Esophagus squamous epithelium (tissue), 5 donors: ENCODE data around the gene KSR1. TPM values are rescaled to one million over a fixed set of nuclear protein-coding genes. Genes with fewer than 3 reads are reported as not detected.
"Not testable (repeated sequence)": the region's sequence is repeated elsewhere in the genome, so short reads cannot be mapped to it uniquely, and the experiment has no call there.

Experiments used
- DNase-seq: peaks from one replicate; lab custom pipeline; 2025; lab: John Stamatoyannopoulos, UW
- H3K27ac ChIP-seq, 4 donors: fragments of 200-600 bp; sonication (generic); one replicate each; pipeline ENCODE4 v1.5.1; 2016 to 2019; ENCODE audit warnings: mild to moderate bottlenecking in 1 of 4
- H3K27me3 ChIP-seq, 4 donors: fragments of 200-600 bp; sonication (generic); 1 replicate in 3 of 4; 2 replicates in 1 of 4; pipeline versions ENCODE4 v1.5.1 to v1.6.0; 2017 to 2021; ENCODE audit warnings: antibody characterized with exemption in 1 of 4
- H3K36me3 ChIP-seq, 3 donors: fragments of 200-600 bp; sonication (generic); one replicate each; pipeline ENCODE4 v1.5.1; 2016 to 2019
- H3K4me1 ChIP-seq, 3 donors: fragments of 200-600 bp; sonication (generic); one replicate each; pipeline ENCODE4 v1.5.1; 2017 to 2019
- H3K4me3 ChIP-seq, 4 donors: fragments of 200-600 bp; sonication (generic); 1 replicate in 3 of 4; 2 replicates in 1 of 4; pipeline ENCODE4 v1.5.1; 2016 to 2019; ENCODE audit warnings: mild to moderate bottlenecking in 2 of 4, moderate library complexity in 1 of 4
- H3K9me3 ChIP-seq, 3 donors: fragments of 200-600 bp; sonication (generic); one replicate each; pipeline ENCODE4 v1.5.1; 2016 to 2019
- CTCF ChIP-seq, 6 experiments: fragments of 450-650 bp in 4 of 6; fragments of 200-600 bp in 2 of 6; sonication (generic) in 2 of 6; IDR thresholded peaks; one replicate each; pipeline ENCODE4 v1.5.1; 2016 to 2019; ENCODE audit warnings: antibody characterized with exemption in 6 of 6, mild to moderate bottlenecking in 4 of 6, moderate library complexity in 4 of 6
- POLR2A ChIP-seq, 4 donors: fragments of 450-650 bp; IDR thresholded peaks; one replicate each; pipeline ENCODE4 v1.6.1; 2017; ENCODE audit warnings: antibody characterized with exemption in 4 of 4, mild to moderate bottlenecking in 4 of 4, moderate library complexity in 3 of 4
- WGBS, 2 donors: methylation state at CpG; one replicate each; pipeline ENCODE4 v1.1.5; 2018; 5-methylcytosine and 5-hydroxymethylcytosine counted together
- intact Hi-C: fragments of 100-400 bp; cut with DNase I; formaldehyde crosslinking; loops from one replicate; pipeline ENCODE4 v1.15.0; 2022
- total RNA-seq, 4 donors: library from RNA; depleted of rRNA; stranded (reverse); fragments of >200 nt; gene quantifications; one replicate each; pipeline ENCODE4 v1.1.0, GENCODE V29; 2016
- donor health status: DM: yes; HTN: yes; CAD: no.

Gene KSR1
- total RNA-seq, 4 donors from 2014 or later = 22.3 to 32.4 (median 31.0) TPM

GRCh38 chr17:27464431-27464830 lies 8.2 kb downstream of the KSR1 start:
- no peak for DNase-seq
- Histone ChIP-seq H3K36me3 (no peaks in the 10 kb centered on the region), H3K27ac (no peak overlapping the region), H3K4me1 (peaks cover 0 to 38% (median 12%) of the 10 kb centered on the region in 3 donors), H3K4me3 (no peak overlapping the region), H3K27me3 (no peaks in the 10 kb centered on the region), H3K9me3 (no peaks in the 10 kb centered on the region)
- WGBS, 2 donors = 78% methylated on average over 1 of the region's 1 CpG; no CpG with 5 or more reads in 1 of the 2 donors
- intact Hi-C loops = no loop called here
- TF ChIP-seq POLR2A (IDR thresholded peaks at IDR 0.05) = no peak
- TF ChIP-seq CTCF (IDR thresholded peaks at IDR 0.05) = no peak

GRCh38 chr17:27465875-27466274 lies 9.6 kb downstream of the KSR1 start:
- WGBS, 2 donors = 75 to 78% methylated on average over 2 of the region's 2 CpGs
- DNase-seq, intact Hi-C loops, H3K4me3 ChIP-seq, H3K36me3 ChIP-seq, H3K9me3 ChIP-seq, H3K27me3 ChIP-seq: not testable (repeated sequence)
- H3K27ac ChIP-seq = peak overlapping the region in 1 of 4 donors; percentile 52
- peaks cover 0 to 38% (median 19%) of the 10 kb centered on the region in 3 donors for H3K4me1 ChIP-seq

GRCh38 chr17:27466376-27466742 lies 10.1 kb downstream of the KSR1 start:
- H3K27ac ChIP-seq = peak overlapping the region in 3 of 4 donors; percentile 12 to 52 (median 46)
- H3K4me1 ChIP-seq = peaks cover 3 to 40% (median 23%) of the 10 kb centered on the region in 3 donors
- H3K9me3 ChIP-seq = no peaks in the 10 kb centered on the region
- 53 to 56% methylated on average over 3 of the region's 3 CpGs for WGBS, 2 donors
- peak overlapping the region in 1 of 4 donors; percentile 34 for H3K4me3 ChIP-seq
- H3K27me3 ChIP-seq = no peaks in the 10 kb centered on the region
- DNase-seq = no peak
- intact Hi-C loops = no loop called here
- no peak for TF ChIP-seq POLR2A (IDR thresholded peaks at IDR 0.05)
- no peak for TF ChIP-seq CTCF (IDR thresholded peaks at IDR 0.05)
- no peaks in the 10 kb centered on the region for H3K36me3 ChIP-seq

- Histone ChIP-seq H3K4me3 (peak overlapping the region in 1 of 4 donors; percentile 34), H3K4me1 (peaks cover 6 to 45% (median 28%) of the 10 kb centered on the region in 3 donors), H3K27me3 (no peaks in the 10 kb centered on the region), H3K9me3 (no peaks in the 10 kb centered on the region), H3K36me3 (no peaks in the 10 kb centered on the region), H3K27ac (peak overlapping the region in 3 of 4 donors; percentile 12 to 52 (median 46))
- TF ChIP-seq POLR2A (IDR thresholded peaks at IDR 0.05) (no peak), CTCF (IDR thresholded peaks at IDR 0.05) (no peak)
- WGBS, 2 donors = 54 to 69% methylated on average over 9 to 10 of the region's 13 CpGs
- intact Hi-C loops = no loop called here
- no peak for DNase-seq
Observed at GRCh38 chr17:27466743-27467375, 10.6 kb downstream of the KSR1 start.

GRCh38 chr17:27469256-27469655 lies 13.0 kb downstream of the KSR1 start:
- WGBS, 2 donors = 71 to 82% methylated on average over 7 of the region's 7 CpGs
- H3K4me1 ChIP-seq = peaks cover 21 to 63% (median 49%) of the 10 kb centered on the region in 3 donors
- no peak for TF ChIP-seq POLR2A (IDR thresholded peaks at IDR 0.05)
- no peak for DNase-seq
- no peaks in the 10 kb centered on the region for H3K36me3 ChIP-seq
- H3K9me3 ChIP-seq = no peaks in the 10 kb centered on the region
- no peak overlapping the region for H3K27ac ChIP-seq
- intact Hi-C loops = no loop called here
- no peaks in the 10 kb centered on the region for H3K27me3 ChIP-seq
- H3K4me3 ChIP-seq = no peak overlapping the region
